Muscle of leg (tissue), 11 donors: ENCODE measurements around the gene CHMP1B. TPM values are rescaled to one million over a fixed set of nuclear protein-coding genes. Genes with fewer than 3 reads are reported as not detected.
"Not testable (repeated sequence)": the region's sequence is repeated elsewhere in the genome, so short reads cannot be mapped to it uniquely, and the experiment has no call there.

Experiments
- DNase-seq: peaks from one replicate; pipeline ENCODE4 v3.0.0; 2013
- H3K27ac ChIP-seq: one replicate; pipeline ENCODE4 v1.5.1; 2013; ENCODE audit warnings: mild to moderate bottlenecking, low read length, control low read depth
- H3K27me3 ChIP-seq: one replicate; pipeline ENCODE4 v1.6.1; 2013; ENCODE audit warnings: low read length; ENCODE audit not compliant: control insufficient read depth, insufficient read depth
- H3K36me3 ChIP-seq: one replicate; pipeline ENCODE4 v1.6.1; 2013; ENCODE audit warnings: low read length; ENCODE audit not compliant: control insufficient read depth, insufficient read depth
- H3K4me1 ChIP-seq: one replicate; pipeline ENCODE4 v1.6.1; 2013; ENCODE audit warnings: low read length; ENCODE audit not compliant: control insufficient read depth, insufficient read depth
- H3K4me3 ChIP-seq: one replicate; pipeline ENCODE4 v1.5.1; 2013; ENCODE audit warnings: low read length, control low read depth
- H3K9me3 ChIP-seq: replicated peaks from 2 replicates; pipeline ENCODE4 v1.6.1; 2013; ENCODE audit warnings: low read depth, low read length; ENCODE audit not compliant: control insufficient read depth
- WGBS: methylation state at CpG from one replicate; pipeline ENCODE4 v1.1.5; 2013; ENCODE audit warnings: missing lambda C conversion rate; ENCODE audit not compliant: insufficient coverage; 5-methylcytosine and 5-hydroxymethylcytosine counted together
- polyA plus RNA-seq, 8 donors: library from polyadenylated mRNA; unstranded; fragments of 120-200 nt; gene quantifications; one replicate each; pipeline versions ENCODE4 v1.2.1 to v1.2.3, GENCODE V29; 2013; ENCODE audit warnings: inconsistent platforms in 1 of 8, low replicate concordance in 1 of 8; ENCODE audit not compliant: insufficient read length in 8 of 8, insufficient read depth in 1 of 8
- total RNA-seq: library from RNA; stranded (reverse); fragments of 120-200 nt; gene quantifications from one replicate; pipeline ENCODE4 v1.2.4, GENCODE V29; 2013

The CHMP1B gene
- total and polyA plus RNA-seq, 9 donors: 19.3 to 28.2 (median 22.1) TPM

GRCh38 chr18:11889284-11889683 is 38.1 kb downstream of the CHMP1B start:
- H3K36me3 ChIP-seq: peaks cover 52% of the 10 kb centered on the region
- no peaks in the 10 kb centered on the region for H3K4me1 ChIP-seq
- 100% methylated on average over 2 of the region's 5 CpGs for WGBS
- no peaks in the 10 kb centered on the region for H3K27me3 ChIP-seq
- DNase-seq: no peak
- no peak overlapping the region for H3K27ac ChIP-seq
- no peak overlapping the region for H3K4me3 ChIP-seq
- no peaks in the 10 kb centered on the region for H3K9me3 ChIP-seq

- Histone ChIP-seq H3K36me3 (peaks cover 50% of the 10 kb centered on the region), H3K4me3 (no peak overlapping the region), H3K9me3 (no peaks in the 10 kb centered on the region), H3K27ac (no peak overlapping the region), H3K27me3 (no peaks in the 10 kb centered on the region), H3K4me1 (no peaks in the 10 kb centered on the region)
- 91% methylated on average over 8 of the region's 9 CpGs for WGBS
- DNase-seq: no peak
Observed at GRCh38 chr18:11891737-11892136, 40.5 kb downstream of the CHMP1B start.

GRCh38 chr18:11892438-11892837 is 41.2 kb downstream of the CHMP1B start:
- not testable (repeated sequence) for H3K9me3 ChIP-seq, H3K27me3 ChIP-seq, H3K27ac ChIP-seq, H3K4me3 ChIP-seq, DNase-seq, H3K4me1 ChIP-seq
- no CpG with 5 or more reads among the region's 7 CpGs for WGBS
- H3K36me3 ChIP-seq: peaks cover 46% of the 10 kb centered on the region

GRCh38 chr18:11897781-11898180 is 46.6 kb downstream of the CHMP1B start:
- peaks cover 34% of the 10 kb centered on the region for H3K36me3 ChIP-seq
- H3K4me3 ChIP-seq: no peak overlapping the region
- no peak for DNase-seq
- WGBS: 100% methylated on average over 1 of the region's 1 CpG
- no peaks in the 10 kb centered on the region for H3K27me3 ChIP-seq
- no peaks in the 10 kb centered on the region for H3K9me3 ChIP-seq
- H3K4me1 ChIP-seq: no peaks in the 10 kb centered on the region
- no peak overlapping the region for H3K27ac ChIP-seq

- Histone ChIP-seq H3K4me1 (no peaks in the 10 kb centered on the region), H3K27ac (no peak overlapping the region), H3K27me3 (no peaks in the 10 kb centered on the region), H3K9me3 (no peaks in the 10 kb centered on the region), H3K4me3 (no peak overlapping the region), H3K36me3 (peaks cover 34% of the 10 kb centered on the region)
- DNase-seq: no peak
- 60% methylated on average over 1 of the region's 3 CpGs for WGBS
Observed at GRCh38 chr18:11899063-11899462, 47.9 kb downstream of the CHMP1B start.

- Histone ChIP-seq H3K4me3 (no peak overlapping the region), H3K27ac (no peak overlapping the region), H3K27me3 (no peaks in the 10 kb centered on the region), H3K4me1 (peaks cover under 1% of the 10 kb centered on the region), H3K9me3 (no peaks in the 10 kb centered on the region), H3K36me3 (peaks cover 26% of the 10 kb centered on the region)
- no peak for DNase-seq
- WGBS: no CpG with 5 or more reads among the region's 5 CpGs
Observed at GRCh38 chr18:11901826-11902438, 50.7 kb downstream of the CHMP1B start.

- 74% methylated on average over 3 of the region's 7 CpGs for WGBS
Observed at GRCh38 chr18:11902522-11903292, 51.5 kb downstream of the CHMP1B start.

More at GRCh38 chr18:11902522-11903292, 51.5 kb downstream of the CHMP1B start:
- Histone ChIP-seq H3K27ac (no peak overlapping the region), H3K9me3 (no peaks in the 10 kb centered on the region), H3K4me1 (peaks cover 9% of the 10 kb centered on the region), H3K36me3 (peaks cover 22% of the 10 kb centered on the region), H3K27me3 (no peaks in the 10 kb centered on the region), H3K4me3 (no peak overlapping the region)
- DNase-seq: no peak

Other genes with a start within 250 kb of the CHMP1B start
- not detected for gene SLC35G4, start 241.8 kb upstream of the CHMP1B start, total RNA-seq
- not detected for gene SLC35G4, start 241.8 kb upstream of the CHMP1B start, polyA plus RNA-seq
- 1.7 TPM for gene GNAL, start 162.1 kb upstream of the CHMP1B start, total RNA-seq
- gene GNAL, start 162.1 kb upstream of the CHMP1B start, polyA plus RNA-seq: 1 to 10 TPM; 1.2 to 2.4 (median 1.8) TPM
- 22.6 TPM for gene MPPE1, start 56.9 kb downstream of the CHMP1B start, total RNA-seq
- 10 to 100 TPM; 20.1 to 32.1 (median 23.8) TPM for gene MPPE1, start 56.9 kb downstream of the CHMP1B start, polyA plus RNA-seq
- gene IMPA2, start 130.1 kb downstream of the CHMP1B start, total RNA-seq: 23.6 TPM
- 10 to 100 TPM; 18.0 to 31.5 (median 22.5) TPM for gene IMPA2, start 130.1 kb downstream of the CHMP1B start, polyA plus RNA-seq
- not detected for gene ANKRD62, start 242.4 kb downstream of the CHMP1B start, total RNA-seq
- gene ANKRD62, start 242.4 kb downstream of the CHMP1B start, polyA plus RNA-seq: under 1 TPM in 3 of 8 donors, not detected in 5; 0.04 to 0.07 (median 0.05) TPM